HCEC 1CT (cell line): Measurements from ENCODE around the gene XPO4.
A peak's percentile ranks its signal among the peaks of the same experiment; 100 is the strongest.

ENCODE experiments used
- DNase-seq: peaks from one replicate; pipeline ENCODE4 v3.0.0-alpha.2; 2017

XPO4 gene

DNA sequence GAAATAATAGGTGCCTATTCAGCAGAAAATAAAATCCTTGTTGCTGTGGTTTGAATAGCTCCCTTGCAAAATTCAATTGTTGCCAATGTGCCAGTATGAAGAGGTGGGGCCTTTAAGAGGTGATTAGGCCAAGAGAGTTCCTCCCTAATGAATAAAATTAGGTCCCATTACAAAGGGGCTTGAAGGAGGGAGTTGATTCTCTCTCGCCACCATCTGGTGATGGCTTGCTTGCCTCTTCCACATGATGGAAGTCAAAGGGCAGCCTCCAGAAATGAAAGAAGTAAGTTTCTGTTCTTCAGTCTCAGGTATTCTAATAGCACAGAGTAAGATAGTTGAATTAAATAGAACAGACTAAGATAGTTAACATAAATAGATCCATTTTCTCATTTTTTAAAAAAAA is 125.8 kb downstream of the XPO4 start:
- no peak for DNase-seq

DNA sequence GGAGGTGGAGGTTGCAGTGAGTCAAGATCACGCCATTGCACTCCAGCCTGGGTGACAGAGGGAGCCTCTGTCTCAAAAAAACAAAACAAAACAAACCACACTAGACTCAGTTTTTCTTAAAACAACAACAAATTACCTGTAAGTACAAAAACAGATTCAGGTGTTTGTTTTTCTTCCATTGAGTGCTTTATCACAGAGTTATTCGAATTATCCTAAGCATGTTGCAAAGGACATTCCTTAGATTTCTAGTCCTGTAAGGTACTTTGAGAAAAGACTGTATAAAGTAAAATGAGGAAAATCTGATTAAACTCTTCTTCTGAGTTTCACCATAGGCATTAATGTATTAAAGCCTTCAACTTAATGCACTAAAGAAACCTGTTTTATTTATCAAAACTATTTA is 126.6 kb downstream of the XPO4 start:
- no peak for DNase-seq

DNA sequence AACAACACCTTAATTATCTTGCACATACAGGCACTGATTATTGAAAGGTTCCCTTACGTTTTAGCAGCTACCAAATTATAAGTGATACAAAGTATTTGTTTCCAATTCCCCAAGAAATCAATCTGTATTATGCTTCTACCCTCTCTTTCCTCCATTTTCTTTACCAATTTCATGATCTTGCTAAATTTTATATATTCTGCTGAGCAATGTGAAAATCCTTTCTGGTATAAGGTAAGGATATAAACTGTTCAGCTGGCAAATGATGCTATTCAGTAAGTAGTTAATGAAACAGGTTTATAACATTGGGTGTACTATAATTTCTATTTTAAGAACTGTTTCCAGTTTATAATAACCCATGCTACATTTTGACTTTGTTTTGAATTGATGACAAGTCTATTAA is 127.8 kb downstream of the XPO4 start:
- DNase-seq = no peak

DNA sequence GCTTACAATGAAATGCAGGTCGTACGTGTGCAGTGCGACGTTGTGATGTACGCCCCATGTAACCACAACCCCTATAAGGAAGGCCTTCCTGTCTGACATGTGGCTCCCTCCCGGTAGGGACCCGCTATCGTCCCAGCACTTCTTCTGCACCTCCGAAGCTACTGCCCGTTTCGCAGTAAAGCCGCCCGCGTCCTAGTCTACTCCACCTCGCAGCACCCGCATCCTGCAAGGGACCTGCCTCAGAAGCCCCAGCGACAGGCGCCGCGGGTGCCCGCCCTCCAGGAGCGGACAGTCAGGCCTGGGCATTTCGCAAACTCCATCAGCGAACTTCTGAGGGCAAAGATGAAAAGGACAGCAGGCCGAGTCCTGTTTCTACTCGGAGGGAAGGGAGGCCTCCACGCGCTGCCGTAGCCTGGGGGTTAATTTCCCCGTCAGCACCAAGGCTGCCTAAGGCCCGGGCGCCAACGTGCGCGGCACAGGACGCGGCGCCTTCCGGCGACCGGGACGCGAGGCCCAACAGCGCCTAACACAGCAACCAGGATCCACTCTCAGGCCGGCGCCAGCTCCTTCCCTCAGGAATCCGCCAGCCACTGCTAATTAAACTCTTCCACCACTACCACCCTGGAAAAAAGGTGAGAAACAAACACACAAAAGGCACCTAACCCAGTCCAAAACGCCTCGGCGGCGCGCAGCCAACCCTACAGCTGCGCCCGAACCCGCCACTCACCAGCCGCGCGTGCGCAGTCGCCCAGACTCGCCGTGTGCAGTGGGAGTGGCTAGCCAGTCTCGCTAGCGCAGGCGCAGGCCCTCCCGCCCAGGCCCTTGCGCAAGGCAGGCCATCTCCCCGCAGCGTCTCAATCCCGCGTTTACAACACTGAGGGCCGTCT is 129.1 kb downstream of the XPO4 start, which contains the start of gene EEF1AKMT1:
Gene EEF1AKMT1 (minus strand): TSS at position 768 of the 887 bp plus-strand sequence. CDS start 16,363 bp downstream, outside the sequence.
- DNase-seq = peak; percentile 90

DNA sequence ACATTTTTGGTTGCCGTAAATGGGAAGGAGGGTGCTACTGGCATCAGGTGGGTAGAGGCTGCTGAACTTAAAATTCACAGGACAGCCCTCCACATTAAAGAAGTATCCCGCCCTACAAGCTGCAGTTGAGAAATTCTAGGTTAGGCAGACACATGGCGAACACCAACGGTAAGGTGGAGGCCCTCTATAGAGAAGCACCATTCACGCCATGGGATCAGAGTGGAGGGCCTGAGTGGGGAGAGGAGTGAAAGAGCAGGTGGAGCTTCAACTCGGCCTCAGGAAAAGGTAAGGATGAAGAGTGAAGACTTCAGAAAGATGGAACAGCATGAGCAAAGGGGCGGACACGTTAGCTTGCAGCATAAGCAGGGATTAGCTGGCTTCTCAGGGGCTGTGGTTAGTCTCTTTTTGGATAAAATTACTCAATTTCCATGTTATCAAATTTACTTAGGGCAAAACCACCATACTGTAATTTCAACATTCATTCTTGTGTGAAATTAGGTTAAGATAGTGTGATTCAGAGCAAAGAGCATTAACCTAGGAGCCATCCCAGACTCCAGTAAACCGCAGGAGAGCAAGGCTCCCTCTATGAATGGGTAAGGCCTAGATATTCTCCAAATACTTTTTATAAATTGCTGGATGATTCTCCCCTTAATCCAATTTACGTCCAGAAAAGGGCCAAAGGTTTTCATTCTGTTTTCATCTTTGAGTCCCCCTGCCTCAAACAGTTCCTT is 130.0 kb downstream of the XPO4 start:
- DNase-seq = no peak

DNA sequence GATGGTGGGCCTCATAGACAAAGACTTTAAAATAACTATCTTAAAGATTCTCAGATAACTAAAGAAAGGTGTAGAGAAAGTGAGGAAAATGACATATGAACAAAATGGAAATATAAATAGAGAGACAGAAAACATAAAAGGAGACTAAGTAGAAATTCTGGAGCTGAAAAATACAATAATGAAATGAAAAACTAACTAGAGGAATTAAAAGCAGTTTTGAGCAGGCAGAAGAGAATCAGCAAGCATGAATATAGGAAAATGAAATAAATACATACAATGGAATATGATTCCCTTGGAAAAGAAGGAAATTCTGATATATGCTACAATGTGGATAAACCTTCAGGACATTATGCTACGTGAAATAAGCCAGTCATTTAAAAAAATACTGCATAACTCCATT is 132.7 kb downstream of the XPO4 start:
- no peak for DNase-seq

DNA sequence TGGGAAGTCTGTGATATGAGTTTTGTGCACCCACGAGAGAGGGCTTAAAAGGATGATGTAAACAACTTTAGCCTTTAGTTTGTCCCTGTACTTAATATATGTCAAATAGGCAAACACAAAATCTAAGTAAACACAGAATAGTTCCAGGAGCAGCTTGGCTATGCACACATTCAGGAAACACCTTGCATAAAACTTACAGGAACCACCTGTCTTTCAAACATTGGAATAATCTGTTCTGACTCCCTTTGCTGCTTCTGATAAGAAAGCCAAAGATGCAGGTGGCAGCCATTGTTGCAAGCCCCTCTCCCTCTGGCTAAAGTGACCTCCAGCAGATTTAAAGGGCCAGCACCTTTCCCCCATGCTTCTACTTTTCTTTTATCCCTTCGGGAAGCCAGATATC is 133.5 kb downstream of the XPO4 start:
- no peak for DNase-seq

DNA sequence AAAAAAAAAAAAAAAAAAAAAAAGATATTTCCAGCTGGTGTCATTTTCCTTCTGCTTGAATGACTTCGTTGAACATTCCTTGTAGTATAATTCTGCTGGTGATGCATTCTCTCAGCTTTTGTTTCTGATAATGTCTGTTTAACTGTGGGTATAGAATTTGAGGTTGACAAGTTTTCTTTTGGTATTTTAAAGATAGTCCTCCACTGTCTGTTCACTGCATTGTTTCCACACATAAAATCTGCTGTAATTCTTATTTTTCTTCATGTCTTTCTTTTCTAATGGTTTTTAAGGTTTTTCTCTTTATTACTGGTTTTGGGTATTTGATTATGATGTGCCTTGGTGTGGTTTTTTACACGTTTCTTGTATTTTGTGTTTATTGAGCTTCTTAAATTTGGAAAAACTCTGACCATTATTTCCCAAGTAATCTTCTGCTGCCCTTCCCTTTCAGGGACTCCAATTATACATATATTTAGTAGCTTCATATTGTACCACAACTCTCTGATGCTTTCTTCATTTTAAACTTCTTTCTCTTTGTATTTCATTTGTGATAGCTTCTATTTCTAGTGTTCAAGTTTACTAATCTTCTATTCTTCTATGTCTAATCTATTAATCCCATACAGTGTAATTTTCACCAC is 135.1 kb downstream of the XPO4 start:
- no peak for DNase-seq

DNA sequence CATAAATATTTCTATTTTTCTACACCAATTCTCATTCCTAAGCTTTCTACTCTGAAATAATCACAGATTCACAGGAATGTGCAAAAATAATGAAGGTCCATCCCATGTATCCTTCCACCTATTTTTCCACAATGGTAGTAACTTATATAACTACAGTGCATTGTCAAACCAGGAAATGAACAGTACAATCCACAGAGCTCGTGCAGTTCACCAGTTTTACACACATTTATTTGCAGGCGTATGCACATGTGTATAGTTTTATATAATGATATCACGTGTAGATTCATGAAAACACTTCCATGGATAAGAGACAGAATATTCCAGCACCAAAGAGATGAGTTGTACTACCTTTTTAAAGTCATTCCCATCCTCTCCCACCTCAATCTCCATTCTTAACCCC is 141.7 kb downstream of the XPO4 start:
- no peak for DNase-seq

DNA sequence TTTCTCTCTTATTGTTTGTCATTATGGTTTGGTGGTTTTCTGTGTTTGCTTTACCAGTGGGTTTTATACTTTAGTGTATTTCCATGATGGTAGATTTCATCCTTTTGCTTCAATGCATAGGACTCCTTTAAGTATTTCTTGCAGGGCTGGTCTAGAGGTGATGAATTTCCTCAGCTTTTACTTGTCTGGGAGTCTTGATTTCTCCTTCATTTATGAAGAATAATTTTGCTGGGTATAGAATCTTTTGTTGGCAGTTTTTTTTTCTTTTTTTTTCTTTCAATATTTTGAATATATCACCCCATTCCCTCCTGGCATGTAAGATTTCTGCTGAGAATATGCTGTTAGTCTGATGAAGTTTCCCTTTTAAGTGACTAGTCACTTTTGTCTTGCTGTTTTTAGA is 148.5 kb downstream of the XPO4 start:
- DNase-seq = no peak

DNA sequence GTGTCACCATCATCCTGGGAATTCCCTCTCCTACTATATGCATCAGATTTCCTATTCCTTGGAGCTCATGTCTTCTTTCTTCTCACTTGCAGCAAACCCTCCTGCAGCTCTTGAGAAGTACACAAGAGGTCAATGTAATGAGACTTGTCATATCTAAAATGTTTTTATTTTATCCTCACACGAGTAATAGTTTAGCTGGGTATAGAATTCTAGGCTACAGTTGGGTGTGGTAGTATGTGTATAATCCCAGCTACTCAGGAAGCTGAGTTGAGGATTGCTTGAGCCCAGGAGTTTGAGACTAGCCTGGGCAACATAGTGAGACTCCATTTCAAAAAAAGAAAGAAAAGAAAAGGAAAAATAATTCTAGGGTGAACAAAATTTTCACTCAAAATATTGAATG is 153.2 kb downstream of the XPO4 start:
- DNase-seq = no peak

DNA sequence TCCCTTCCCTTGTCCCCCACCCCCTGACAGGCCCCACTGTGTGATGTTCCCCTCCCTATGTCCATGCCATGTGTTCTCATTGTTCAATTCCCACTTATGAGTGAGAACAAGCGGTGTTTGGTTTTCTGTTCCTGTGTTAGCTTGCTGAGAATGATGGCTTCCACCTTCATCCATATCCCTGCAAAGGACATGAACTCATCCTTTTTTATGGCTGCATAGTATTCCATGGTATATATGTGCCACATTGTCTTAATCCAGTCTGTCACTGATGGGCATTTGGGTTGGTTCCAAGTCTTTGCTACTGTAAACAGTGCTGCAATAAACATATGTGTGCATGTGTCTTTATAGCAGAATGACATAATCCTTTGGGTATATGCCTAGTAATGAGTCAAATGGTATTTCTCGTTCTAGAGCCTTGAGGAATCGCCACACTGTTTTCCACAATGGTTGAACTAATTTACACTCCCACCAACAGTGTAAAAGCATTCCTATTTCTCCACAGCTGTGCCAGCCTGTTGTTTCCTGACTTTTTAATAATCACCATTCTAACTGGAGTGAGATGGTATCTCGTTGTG is 158.6 kb downstream of the XPO4 start:
- peak; percentile 8 for DNase-seq

DNA sequence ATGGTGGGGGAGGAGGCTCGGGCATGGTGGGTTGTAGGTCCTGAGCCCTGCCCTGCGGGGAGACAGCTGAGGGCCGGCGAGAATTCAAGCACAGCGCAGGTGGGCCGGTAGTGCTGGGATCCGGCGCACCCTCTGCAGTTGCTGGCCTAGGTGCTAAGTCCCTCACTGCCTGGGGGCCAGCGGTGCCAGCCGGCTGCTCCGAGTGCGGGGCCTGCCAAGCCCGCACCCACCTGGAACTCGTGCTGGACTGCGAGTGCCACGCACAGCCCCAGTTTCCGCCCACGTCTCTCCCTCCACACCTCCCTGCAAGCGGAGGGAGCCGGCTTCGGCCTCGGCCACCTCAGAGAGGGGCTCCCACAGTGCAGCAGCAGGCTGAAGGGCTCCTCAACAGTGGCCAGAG is 162.5 kb downstream of the XPO4 start:
- DNase-seq = no peak

DNA sequence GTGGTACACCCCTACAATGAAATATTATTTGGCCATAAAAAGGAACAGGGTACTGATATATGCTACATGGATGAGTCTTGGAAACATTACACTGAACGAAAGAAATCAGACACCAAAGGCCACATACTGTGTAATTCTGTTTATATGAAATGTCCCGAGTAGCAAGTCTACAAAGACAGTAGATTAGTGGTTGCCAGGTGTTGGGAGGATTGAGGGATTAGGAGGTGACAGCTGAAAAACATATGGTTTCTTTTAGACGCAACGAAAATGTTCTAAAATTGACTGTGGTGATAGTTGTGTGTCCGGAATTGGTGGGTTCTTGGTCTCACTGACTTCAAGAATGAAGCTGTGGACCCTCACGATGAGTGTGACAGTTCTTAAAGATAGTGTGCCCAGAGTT is 163.9 kb downstream of the XPO4 start:
- no peak for DNase-seq

DNA sequence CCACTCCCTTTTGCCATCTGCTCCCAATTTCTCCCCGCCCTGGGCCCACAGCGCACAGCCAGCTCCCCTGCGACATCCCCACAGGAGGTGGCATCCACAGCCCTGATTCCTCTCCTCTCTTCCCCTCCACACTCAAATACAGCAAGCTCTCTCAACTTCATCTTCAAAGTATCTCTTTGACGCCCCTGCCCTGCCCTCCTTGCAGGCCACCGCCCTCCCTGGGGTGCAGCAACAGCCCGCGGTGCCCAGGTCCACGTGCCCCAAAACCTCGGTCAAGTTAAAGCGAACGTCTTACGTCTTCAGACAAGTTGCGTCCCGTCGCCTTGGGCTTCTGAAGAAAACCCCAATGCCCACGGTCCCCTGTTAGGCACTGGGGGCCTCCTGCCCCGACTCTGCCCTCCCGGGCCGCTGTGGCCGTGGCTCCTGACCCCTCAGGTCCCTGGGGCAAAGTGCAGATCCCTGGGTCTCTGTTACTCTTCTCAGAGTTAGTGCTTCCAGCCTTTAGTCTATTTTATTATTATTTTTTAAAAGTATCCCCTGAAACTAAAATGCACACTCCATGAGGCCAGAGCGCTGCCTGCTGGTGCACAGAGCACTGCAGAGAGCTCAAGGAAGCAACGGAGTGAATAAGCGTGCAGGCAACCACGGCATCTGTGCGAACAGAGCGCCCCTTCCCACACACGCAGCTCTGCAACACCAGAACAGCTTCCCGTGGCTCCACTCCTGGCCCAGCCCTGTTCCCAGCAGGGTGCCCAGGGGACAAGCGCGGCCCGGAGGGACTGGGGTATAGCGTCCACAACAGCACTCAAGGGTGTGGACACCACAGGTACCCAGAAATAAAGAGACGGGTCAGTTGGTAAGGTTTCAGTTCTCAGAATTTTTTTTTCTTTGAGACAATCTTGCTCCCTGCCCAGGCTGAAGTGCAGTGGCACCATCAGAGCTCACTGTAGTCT is 172.6 kb downstream of the XPO4 start:
- no peak for DNase-seq

DNA sequence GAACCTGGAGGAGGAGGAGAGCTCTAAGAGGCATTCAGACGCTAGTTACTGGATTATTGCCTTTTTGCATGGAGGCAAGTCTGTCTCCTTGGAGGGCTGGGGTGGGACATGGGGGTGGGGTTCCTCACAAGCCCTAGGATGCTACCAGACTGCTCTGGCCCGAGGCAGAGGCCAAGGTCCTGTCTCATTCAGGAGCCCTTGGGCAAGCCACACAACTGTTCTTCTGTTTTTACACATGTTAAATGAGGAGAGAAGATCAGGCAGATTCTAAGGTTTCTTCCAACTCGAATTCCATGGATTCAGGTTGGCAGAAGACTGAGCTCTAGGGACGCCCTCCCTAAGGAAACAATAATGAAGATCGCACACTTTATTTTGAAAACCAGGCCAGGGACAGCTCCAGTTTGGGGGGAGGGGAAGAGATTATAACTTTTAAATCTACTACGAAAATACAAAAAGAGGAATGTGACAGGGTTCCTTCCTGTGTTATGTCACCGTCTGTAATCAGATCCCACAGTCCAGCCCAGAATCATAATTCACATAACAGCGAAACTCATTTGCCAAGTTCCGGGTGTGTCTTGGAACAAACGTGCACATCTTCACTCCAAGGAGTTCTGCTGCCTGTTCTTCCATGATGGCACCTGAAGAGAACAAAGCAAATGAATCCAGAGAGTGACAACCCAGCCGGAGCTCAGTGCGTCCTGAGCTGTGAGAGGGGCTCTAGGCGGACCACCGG is 173.8 kb downstream of the XPO4 start:
- DNase-seq = no peak

DNA sequence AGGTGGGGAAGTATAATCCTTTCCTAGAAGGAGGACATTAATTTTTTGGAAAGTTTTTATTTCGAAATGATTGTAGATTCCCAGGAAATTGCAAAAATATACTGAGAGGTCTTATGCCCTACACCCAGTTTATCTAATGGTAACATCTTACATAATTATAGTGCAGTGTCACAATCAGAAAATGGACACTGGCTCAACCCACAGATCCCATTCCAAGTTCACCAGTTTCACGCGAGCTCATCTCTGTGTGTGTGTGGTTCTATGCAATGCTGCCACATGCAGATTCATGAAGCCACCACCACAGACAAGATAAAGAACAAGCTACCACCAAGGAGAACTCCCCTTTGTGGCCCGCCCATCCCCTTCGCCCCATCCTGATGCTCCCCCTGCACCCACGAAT is 174.7 kb downstream of the XPO4 start:
- DNase-seq = no peak
